GM12878 (cell line): ENCODE results near the gene ECM2. TPM values are rescaled to one million over a fixed set of nuclear protein-coding genes. Genes with fewer than 3 reads are reported as not detected.

Experiments
- ATAC-seq: fragments of 200-7000 bp; cut with Tn5 transposase; 3 replicates; pipeline ENCODE4 v1.9.1; 2020; ENCODE audit warnings: mild to moderate bottlenecking, moderate library complexity
- BruUV-seq: library from RNA; stranded (reverse); fragments of 400-500 nt; replicated peaks from 2 replicates; lab custom pipeline; 2021; lab: Mats Ljungman, UMichigan
- CTCF ChIA-PET: fragments of 300-600 bp; sonication (Branson Sonifier 250); formaldehyde crosslinking; extraction: SDS; loops from one replicate; lab custom pipeline; 2021; ENCODE audit warnings: inconsistent platforms; lab: Yijun Ruan, JAX
- POLR2A ChIA-PET: fragments of 350-600 bp; formaldehyde crosslinking; extraction: SDS; loops from one replicate; lab custom pipeline; 2021; ENCODE audit warnings: inconsistent platforms; lab: Charles Lee
- RAD21 ChIA-PET: fragments of 300-600 bp; sonication (Branson Sonifier 250); formaldehyde crosslinking; loops from one replicate; lab custom pipeline; 2023; ENCODE audit warnings: antibody characterized with exemption; ENCODE audit not compliant: unreplicated experiment; lab: Charles Lee
- SMC1A ChIA-PET: fragments of 300-600 bp; sonication (Branson Sonifier 250); formaldehyde crosslinking; loops from one replicate; lab custom pipeline; 2023; ENCODE audit not compliant: unreplicated experiment, uncharacterized antibody; lab: Charles Lee
- DNase-seq: peaks from one replicate; pipeline ENCODE4 v3.0.0-alpha.2; 2011; ENCODE audit warnings: low read depth, low spot score
- FAIRE-seq: peaks from 3 replicates; lab custom pipeline; 2011; peaks lifted over from hg19 to GRCh38; lab: Jason Lieb, UNC
- H2AFZ ChIP-seq: 2 replicates; pipeline ENCODE4 v1.6.0; 2011; ENCODE audit warnings: low read depth, low read length, control low read depth; ENCODE audit not compliant: control insufficient read depth
- H3K27ac ChIP-seq: 2 replicates; pipeline ENCODE4 v1.5.1; 2011; ENCODE audit warnings: control low read depth; ENCODE audit not compliant: control insufficient read depth, insufficient read depth
- H3K27me3 ChIP-seq, 2 experiments: replicated peaks in 1 of 2; 2 replicates each; pipeline versions ENCODE4 v1.6.0 to v1.6.1; 2011; ENCODE audit warnings: low read length in 1 of 2; ENCODE audit not compliant: control insufficient read depth in 2 of 2, insufficient read depth in 2 of 2
- H3K36me3 ChIP-seq, 2 experiments: 2 replicates each; pipeline ENCODE4 v1.5.1; 2011; ENCODE audit warnings: low read length in 1 of 2; ENCODE audit not compliant: control insufficient read depth in 2 of 2, insufficient read depth in 2 of 2
- H3K4me1 ChIP-seq: 2 replicates; pipeline ENCODE4 v1.6.1; 2011; ENCODE audit warnings: mild to moderate bottlenecking, low read length, moderate library complexity, mixed read lengths; ENCODE audit not compliant: control insufficient read depth, insufficient read depth
- H3K4me2 ChIP-seq: 2 replicates; pipeline ENCODE4 v1.6.0; 2011; ENCODE audit warnings: control low read depth; ENCODE audit not compliant: control insufficient read depth, insufficient read depth
- H3K4me3 ChIP-seq: fragments of 200-600 bp; sonication (generic); 2 replicates; pipeline ENCODE4 v1.5.1; 2016
- H3K79me2 ChIP-seq: 2 replicates; pipeline ENCODE4 v1.6.0; 2011; ENCODE audit warnings: low read length; ENCODE audit not compliant: control insufficient read depth, insufficient read depth
- H3K9ac ChIP-seq: 2 replicates; pipeline ENCODE4 v1.8.0; 2011; ENCODE audit warnings: low read length, control low read depth, mixed read lengths; ENCODE audit not compliant: control insufficient read depth, insufficient read depth
- H3K9me3 ChIP-seq: replicated peaks from 3 replicates; pipeline ENCODE4 v1.5.1; 2011; ENCODE audit warnings: mild to moderate bottlenecking, low read length; ENCODE audit not compliant: control insufficient read depth, insufficient read depth
- H4K20me1 ChIP-seq: 2 replicates; pipeline ENCODE4 v1.6.0; 2011; ENCODE audit not compliant: control insufficient read depth, insufficient read depth
- CHD4 ChIP-seq: fragments of 200-600 bp; sonication (generic); IDR thresholded peaks from 2 replicates; pipeline ENCODE4 v1.6.1; 2016; ENCODE audit warnings: mild to moderate bottlenecking
- MEF2A ChIP-seq: IDR thresholded peaks from 2 replicates; pipeline ENCODE4 v1.6.1; 2011; ENCODE audit warnings: low read depth, mild to moderate bottlenecking, low read length, moderate library complexity; ENCODE audit not compliant: insufficient read depth
- MXI1 ChIP-seq: fragments of 150-350 bp; IDR thresholded peaks from 2 replicates; pipeline ENCODE4 v1.6.1; 2011; ENCODE audit warnings: low read depth, mild to moderate bottlenecking, inconsistent platforms, low read length, improper control_type of control experiment
- NFYA ChIP-seq: IDR thresholded peaks from 2 replicates; pipeline ENCODE4 v1.6.1; 2011; ENCODE audit warnings: low read depth, mild to moderate bottlenecking, low read length, improper control_type of control experiment, borderline replicate concordance
- NFYB ChIP-seq: IDR thresholded peaks from 2 replicates; pipeline ENCODE4 v1.6.1; 2011; ENCODE audit warnings: low read depth, mild to moderate bottlenecking, low read length, improper control_type of control experiment, moderate library complexity; ENCODE audit not compliant: insufficient read depth
- RAD21 ChIP-seq: IDR thresholded peaks from 2 replicates; pipeline ENCODE4 v1.6.1; 2011; ENCODE audit warnings: mild to moderate bottlenecking, low read depth, low read length, moderate library complexity; ENCODE audit not compliant: insufficient read depth
- SMAD1 ChIP-seq: fragments of 450-650 bp; IDR thresholded peaks from 2 replicates; pipeline ENCODE4 v1.6.1; 2018; ENCODE audit warnings: mild to moderate bottlenecking, low read depth; ENCODE audit not compliant: partially characterized antibody
- SRF ChIP-seq, 2 experiments: IDR thresholded peaks; 2 replicates each; pipeline ENCODE4 v1.6.1; 2011; ENCODE audit warnings: low read depth in 2 of 2, low read length in 2 of 2, mild to moderate bottlenecking in 1 of 2, moderate library complexity in 1 of 2
- WGBS: methylation state at CpG from one replicate; pipeline ENCODE4 v1.1.6; 2016; ENCODE audit warnings: low lambda C conversion rate; ENCODE audit not compliant: insufficient replicate concordance, insufficient coverage; ENCODE audit errors: missing lambda C conversion rate; 5-methylcytosine and 5-hydroxymethylcytosine counted together
- in situ Hi-C: fragments of 300-500 bp; cut with MboI; formaldehyde crosslinking; loops from 9 replicates; pipeline ENCODE4 v1.14.3; 2018; ENCODE audit warnings: mixed read lengths
- intact Hi-C: fragments of 100-400 bp; cut with micrococcal nuclease; formaldehyde crosslinking; loops from one replicate; pipeline ENCODE4 v1.14.2; 2022; ENCODE audit not compliant: unreplicated experiment
- polyA plus RNA-seq, 11 experiments: library from polyadenylated mRNA; depleted of rRNA in 4 of 11; unstranded in 6 of 11; stranded (reverse) in 5 of 11; fragments of >200 nt; fragmentation: Nextera tagmentation in 4 of 11; fragmentation: Illumina TruSeq in 1 of 11; extraction: Ambion mirVana in 4 of 11; extraction: Trizol in 1 of 11; gene quantifications; 1 replicate in 1 of 11; 2 replicates in 10 of 11; pipeline versions ENCODE4 v1.2.1 to v1.2.3, GENCODE V29; 2011 to 2016; ENCODE audit warnings: inconsistent platforms in 2 of 11, missing spikeins in 2 of 11, low read depth in 1 of 11
- total RNA-seq, 4 experiments: library from RNA; depleted of rRNA in 3 of 4; stranded (reverse); fragments of >200 nt in 3 of 4; fragmentation: Illumina TruSeq in 1 of 4; extraction: Trizol in 1 of 4; gene quantifications; 2 replicates each; pipeline versions ENCODE4 v1.2.1 to v1.2.3, GENCODE V29; 2013 to 2021
- TF ChIP-seq, protein P1 (sequence below): fragments of 450-650 bp; IDR thresholded peaks from 2 replicates; pipeline ENCODE4 v1.6.1; 2018; ENCODE audit warnings: mild to moderate bottlenecking, low read depth, moderate library complexity; ENCODE audit not compliant: partially characterized antibody

ECM2 gene
- total and polyA plus RNA-seq, 10 of the 15 experiments (the other 5 are each of a cell fraction or from before 2014, with no cell fraction given) = 0.03 to 0.67 (median 0.09) TPM; not detected in 2

DNA sequence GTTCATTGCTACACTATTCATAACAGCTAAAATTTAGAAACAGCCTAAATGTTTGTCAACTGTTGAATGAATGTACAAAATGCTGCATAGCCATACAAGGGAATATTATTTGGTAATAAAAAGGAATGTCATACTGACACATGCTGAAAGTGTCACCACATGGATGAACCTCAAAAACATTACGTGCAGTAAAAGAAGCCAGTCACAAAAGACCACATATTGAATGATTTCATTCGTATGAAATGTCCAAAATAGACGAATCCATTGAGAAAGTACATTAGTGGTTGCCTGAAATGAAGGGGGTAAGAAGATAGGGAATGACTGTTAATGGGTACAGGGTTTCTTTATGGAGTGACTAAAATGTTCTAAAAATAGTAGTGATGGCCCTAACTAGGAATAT is 11.6 kb upstream of the ECM2 start:
- H3K9ac ChIP-seq = no peak overlapping the region
- no peak overlapping the region for H3K4me2 ChIP-seq
- ChIA-PET CTCF (no interaction called here), POLR2A (no interaction called here), SMC1A (no interaction called here), RAD21 (no interaction called here)
- DNase-seq (no peak), ATAC-seq (no peak), FAIRE-seq (no peak)
- no peaks in the 10 kb centered on the region for H3K36me3 ChIP-seq
- no peak overlapping the region for H3K27ac ChIP-seq
- H4K20me1 ChIP-seq = no peaks in the 10 kb centered on the region
- intact Hi-C loops (no loop called here), in situ Hi-C loops (no loop called here)
- no peaks in the 10 kb centered on the region for H3K4me1 ChIP-seq
- no peak overlapping the region for H2AFZ ChIP-seq
- TF ChIP-seq CHD4 (no peak), MXI1 (no peak), NFYA (no peak), SRF (IDR thresholded peaks at IDR 0.05; ENCODE audit: low read depth in 2 of 2, low read length in 2 of 2) (no peak), SMAD1 (no peak), MEF2A (no peak), NFYB (no peak), RAD21 (no peak)
- TF ChIP-seq, protein P1, sequence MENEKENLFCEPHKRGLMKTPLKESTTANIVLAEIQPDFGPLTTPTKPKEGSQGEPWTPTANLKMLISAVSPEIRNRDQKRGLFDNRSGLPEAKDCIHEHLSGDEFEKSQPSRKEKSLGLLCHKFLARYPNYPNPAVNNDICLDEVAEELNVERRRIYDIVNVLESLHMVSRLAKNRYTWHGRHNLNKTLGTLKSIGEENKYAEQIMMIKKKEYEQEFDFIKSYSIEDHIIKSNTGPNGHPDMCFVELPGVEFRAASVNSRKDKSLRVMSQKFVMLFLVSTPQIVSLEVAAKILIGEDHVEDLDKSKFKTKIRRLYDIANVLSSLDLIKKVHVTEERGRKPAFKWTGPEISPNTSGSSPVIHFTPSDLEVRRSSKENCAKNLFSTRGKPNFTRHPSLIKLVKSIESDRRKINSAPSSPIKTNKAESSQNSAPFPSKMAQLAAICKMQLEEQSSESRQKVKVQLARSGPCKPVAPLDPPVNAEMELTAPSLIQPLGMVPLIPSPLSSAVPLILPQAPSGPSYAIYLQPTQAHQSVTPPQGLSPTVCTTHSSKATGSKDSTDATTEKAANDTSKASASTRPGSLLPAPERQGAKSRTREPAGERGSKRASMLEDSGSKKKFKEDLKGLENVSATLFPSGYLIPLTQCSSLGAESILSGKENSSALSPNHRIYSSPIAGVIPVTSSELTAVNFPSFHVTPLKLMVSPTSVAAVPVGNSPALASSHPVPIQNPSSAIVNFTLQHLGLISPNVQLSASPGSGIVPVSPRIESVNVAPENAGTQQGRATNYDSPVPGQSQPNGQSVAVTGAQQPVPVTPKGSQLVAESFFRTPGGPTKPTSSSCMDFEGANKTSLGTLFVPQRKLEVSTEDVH = no peak
- 74% methylated on average over 3 of the region's 3 CpGs for WGBS
- H3K9me3 ChIP-seq = no peaks in the 10 kb centered on the region; the same call in 2 of the 3 replicates
- H3K27me3 ChIP-seq = no peaks in the 10 kb centered on the region
- BruUV-seq = no TSS peak
- no peak overlapping the region for H3K4me3 ChIP-seq
- H3K79me2 ChIP-seq = no peaks in the 10 kb centered on the region
